ENCODE data around the gene MS4A6E.

MS4A6E gene

DNA sequence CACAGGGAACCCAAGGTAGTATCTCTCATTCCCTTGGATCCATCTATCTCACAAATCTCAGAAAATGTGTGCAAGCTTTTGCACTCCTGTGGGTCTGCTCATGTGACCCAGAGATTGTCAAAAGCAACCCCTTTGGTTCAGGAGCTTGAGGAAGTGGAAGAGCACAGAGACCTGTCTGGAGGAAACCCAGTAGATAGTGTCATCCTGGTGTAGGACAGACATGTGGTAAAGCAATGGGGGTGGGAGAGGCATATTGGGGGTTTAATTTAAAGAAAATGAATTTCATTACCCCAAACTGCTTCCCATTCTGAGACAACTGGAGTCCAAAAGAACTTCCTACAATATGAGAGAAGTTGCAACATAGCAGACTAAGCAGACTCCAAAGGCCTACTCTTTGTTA, 63.4 kb downstream of the MS4A6E start:
- no peak for TF ChIP-seq CTCF (conservative IDR thresholded peaks at IDR 0.05; ENCODE audit: low read length)
- no peak for DNase-seq (ENCODE audit: low read depth)
- H3K4me3 ChIP-seq (ENCODE audit: low read length) = no peak overlapping the region

Data from AG10803 (cell line).